Keratinocyte (primary cell): ENCODE results near the gene PSD2.

ENCODE experiments used
- EZH2 ChIP-seq: IDR thresholded peaks from one replicate; pipeline ENCODE4 v1.6.1; 2012; ENCODE audit warnings: inconsistent platforms, mild to moderate bottlenecking, low read length, moderate library complexity
- TF ChIP-seq, protein P1 (sequence below), 3 experiments: IDR thresholded peaks in 1 of 3; conservative IDR thresholded peaks in 1 of 3; optimal IDR thresholded peaks in 1 of 3; 2 replicates in 2 of 3; 3 replicates in 1 of 3; pipeline versions ENCODE3 to v1.5.1; 2011; ENCODE audit warnings: low read length in 3 of 3, mild to moderate bottlenecking in 3 of 3, moderate library complexity in 2 of 3, control low read depth in 1 of 3, inconsistent platforms in 1 of 3; ENCODE audit not compliant: insufficient read depth in 2 of 3; ENCODE audit errors: extremely low read depth in 1 of 3

GRCh38 chr5:139855946-139856540, 60.4 kb downstream of the PSD2 start:
- TF ChIP-seq, protein P1, sequence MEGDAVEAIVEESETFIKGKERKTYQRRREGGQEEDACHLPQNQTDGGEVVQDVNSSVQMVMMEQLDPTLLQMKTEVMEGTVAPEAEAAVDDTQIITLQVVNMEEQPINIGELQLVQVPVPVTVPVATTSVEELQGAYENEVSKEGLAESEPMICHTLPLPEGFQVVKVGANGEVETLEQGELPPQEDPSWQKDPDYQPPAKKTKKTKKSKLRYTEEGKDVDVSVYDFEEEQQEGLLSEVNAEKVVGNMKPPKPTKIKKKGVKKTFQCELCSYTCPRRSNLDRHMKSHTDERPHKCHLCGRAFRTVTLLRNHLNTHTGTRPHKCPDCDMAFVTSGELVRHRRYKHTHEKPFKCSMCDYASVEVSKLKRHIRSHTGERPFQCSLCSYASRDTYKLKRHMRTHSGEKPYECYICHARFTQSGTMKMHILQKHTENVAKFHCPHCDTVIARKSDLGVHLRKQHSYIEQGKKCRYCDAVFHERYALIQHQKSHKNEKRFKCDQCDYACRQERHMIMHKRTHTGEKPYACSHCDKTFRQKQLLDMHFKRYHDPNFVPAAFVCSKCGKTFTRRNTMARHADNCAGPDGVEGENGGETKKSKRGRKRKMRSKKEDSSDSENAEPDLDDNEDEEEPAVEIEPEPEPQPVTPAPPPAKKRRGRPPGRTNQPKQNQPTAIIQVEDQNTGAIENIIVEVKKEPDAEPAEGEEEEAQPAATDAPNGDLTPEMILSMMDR (optimal IDR thresholded peaks at IDR 0.05 in 1 of 3, IDR thresholded peaks at IDR 0.05 in 1 of 3, conservative IDR thresholded peaks at IDR 0.05 in 1 of 3; ENCODE audit: extremely low read depth in 1 of 3, insufficient read depth in 2 of 3, low read length in 3 of 3), result no peak
- TF ChIP-seq EZH2, result no peak
